ENCODE measurements around the gene AQP12A. TPM values are rescaled to one million over a fixed set of nuclear protein-coding genes. Genes with fewer than 3 reads are reported as not detected.
"Not testable (repeated sequence)": the region's sequence is repeated elsewhere in the genome, so short reads cannot be mapped to it uniquely, and the experiment has no call there.

The AQP12A gene
- total RNA-seq, 1 experiment from 2014 or later, result not detected

- no peak for DNase-seq (ENCODE audit: low read depth)
Observed at GRCh38 chr2:240687741-240688552, 3.7 kb upstream of the AQP12A start.

GRCh38 chr2:240688553-240688919 is 3.1 kb upstream of the AQP12A start:
- no peak for DNase-seq (ENCODE audit: low read depth)

GRCh38 chr2:240689975-240690374 is 1.7 kb upstream of the AQP12A start:
- no peak for DNase-seq (ENCODE audit: low read depth)

- not testable (repeated sequence) for DNase-seq (ENCODE audit: low read depth)
Observed at GRCh38 chr2:240690421-240691074, 1.1 kb upstream of the AQP12A start.

GRCh38 chr2:240691075-240691427 is 615 bp upstream of the AQP12A start:
- DNase-seq (ENCODE audit: low read depth), result not testable (repeated sequence)

- DNase-seq (ENCODE audit: low read depth), result not testable (repeated sequence)
Observed at GRCh38 chr2:240692583-240693561, 1.2 kb downstream of the AQP12A start.

- not testable (repeated sequence) for DNase-seq (ENCODE audit: low read depth)
Observed at GRCh38 chr2:240694304-240694703, 2.6 kb downstream of the AQP12A start.

GRCh38 chr2:240695593-240695992 is 3.9 kb downstream of the AQP12A start:
- DNase-seq (ENCODE audit: low read depth), result not testable (repeated sequence)

- not testable (repeated sequence) for DNase-seq (ENCODE audit: low read depth)
Observed at GRCh38 chr2:240696469-240696868, 4.8 kb downstream of the AQP12A start.

GRCh38 chr2:240698852-240699561 is 7.3 kb downstream of the AQP12A start:
- not testable (repeated sequence) for DNase-seq (ENCODE audit: low read depth)

GRCh38 chr2:240699835-240700234 is 8.2 kb downstream of the AQP12A start:
- not testable (repeated sequence) for DNase-seq (ENCODE audit: low read depth)

- DNase-seq (ENCODE audit: low read depth), result not testable (repeated sequence)
Observed at GRCh38 chr2:240700616-240701015, 8.9 kb downstream of the AQP12A start.

GRCh38 chr2:240701091-240701735 is 9.5 kb downstream of the AQP12A start:
- DNase-seq (ENCODE audit: low read depth), result no peak

GRCh38 chr2:240701736-240702639 is 10.3 kb downstream of the AQP12A start:
- no peak for DNase-seq (ENCODE audit: low read depth)

- DNase-seq (ENCODE audit: low read depth), result no peak
Observed at GRCh38 chr2:240702640-240703011, 11.0 kb downstream of the AQP12A start.

- no peak for DNase-seq (ENCODE audit: low read depth)
Observed at GRCh38 chr2:240703417-240704341, 12.0 kb downstream of the AQP12A start.

- DNase-seq (ENCODE audit: low read depth), result no peak
Observed at GRCh38 chr2:240704651-240705050, 13.0 kb downstream of the AQP12A start.

- no peak for DNase-seq (ENCODE audit: low read depth)
Observed at GRCh38 chr2:240705204-240705791, 13.6 kb downstream of the AQP12A start.
